NCI-H2107 (cell line): ENCODE data around the gene PPP2R2C.

Source experiments
- DNase-seq: peaks from one replicate; lab custom pipeline; 2025; lab: John Stamatoyannopoulos, UW

Gene PPP2R2C

GRCh38 chr4:6362243-6362885 is 110.0 kb downstream of the PPP2R2C start:
- DNase-seq = no peak

GRCh38 chr4:6361076-6361784 is 111.2 kb downstream of the PPP2R2C start:
- DNase-seq = no peak

DNA sequence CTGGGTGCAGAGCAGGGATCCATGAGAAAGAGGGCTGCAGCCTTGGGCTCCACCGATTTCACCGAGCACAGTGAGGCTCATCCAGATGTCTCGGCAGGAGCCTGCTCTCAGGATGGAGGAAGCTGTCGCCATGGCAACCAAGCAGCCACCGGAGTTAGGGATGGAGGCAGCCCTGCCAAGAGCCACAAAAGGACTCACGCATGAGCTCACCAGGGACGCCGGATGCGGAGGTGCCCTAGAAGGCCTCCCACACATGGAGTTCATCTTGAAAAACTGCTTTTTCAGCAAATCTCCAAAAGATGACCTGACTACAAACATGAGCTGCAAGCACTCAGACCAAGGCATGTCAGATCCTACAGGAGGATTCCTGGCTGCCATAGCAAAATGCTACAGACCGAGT is 112.0 kb downstream of the PPP2R2C start:
- no peak for DNase-seq

DNA sequence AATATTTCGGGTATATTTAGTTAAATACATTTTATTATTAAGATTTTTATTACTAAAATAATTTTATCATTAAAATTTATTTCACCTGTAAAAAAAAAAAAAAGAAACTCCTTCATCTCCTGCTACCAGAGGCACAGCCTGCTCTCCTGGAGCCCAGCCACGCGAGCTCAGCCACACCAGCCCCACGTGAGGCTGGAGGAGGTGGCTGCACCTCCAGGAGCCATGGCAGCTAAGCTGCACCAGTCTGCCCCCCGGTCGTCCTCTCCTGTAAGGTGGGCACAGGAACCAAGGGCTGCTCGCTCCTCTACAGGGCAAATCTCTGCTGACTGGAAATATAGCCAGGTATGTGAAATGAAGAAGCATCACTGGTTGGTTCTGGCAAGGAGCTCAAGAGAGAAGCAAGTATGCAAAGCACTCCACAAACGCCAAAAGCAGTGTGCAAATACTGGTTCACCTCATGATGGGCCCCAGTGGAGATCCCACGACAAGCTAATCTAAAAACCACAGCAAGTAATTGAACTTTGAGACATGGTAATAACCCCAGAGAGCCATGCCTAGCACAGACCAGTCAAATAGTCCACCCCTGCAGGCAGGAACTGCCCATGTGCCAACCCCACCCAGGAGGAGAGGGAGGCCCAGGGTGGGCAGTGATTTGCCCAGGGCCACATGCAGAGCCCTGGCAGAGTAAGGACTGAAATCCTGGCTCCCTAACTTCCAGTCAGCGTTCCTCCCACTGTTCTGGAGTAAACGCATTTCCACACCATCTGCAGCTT is 112.7 kb downstream of the PPP2R2C start:
- no peak for DNase-seq

DNA sequence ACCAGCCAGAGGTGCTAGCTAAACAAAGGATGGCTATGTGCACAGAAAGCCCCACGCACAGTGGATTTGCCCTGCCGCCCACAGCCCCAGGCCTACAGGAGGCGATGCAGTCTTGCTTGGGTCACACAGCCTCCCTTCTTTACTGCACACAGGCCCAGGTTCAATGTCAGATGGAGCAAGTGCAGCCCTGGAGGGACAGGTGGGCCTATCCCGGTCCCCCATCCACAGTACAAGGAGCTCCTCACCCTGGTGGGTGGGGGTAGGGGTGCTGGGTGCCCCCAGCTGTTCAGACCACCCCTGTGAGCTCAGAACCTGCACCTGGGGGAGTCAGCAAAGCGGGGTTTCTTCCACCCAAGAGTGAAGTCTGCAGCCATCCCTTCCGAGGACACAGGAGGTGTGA is 114.9 kb downstream of the PPP2R2C start:
- DNase-seq = no peak

DNA sequence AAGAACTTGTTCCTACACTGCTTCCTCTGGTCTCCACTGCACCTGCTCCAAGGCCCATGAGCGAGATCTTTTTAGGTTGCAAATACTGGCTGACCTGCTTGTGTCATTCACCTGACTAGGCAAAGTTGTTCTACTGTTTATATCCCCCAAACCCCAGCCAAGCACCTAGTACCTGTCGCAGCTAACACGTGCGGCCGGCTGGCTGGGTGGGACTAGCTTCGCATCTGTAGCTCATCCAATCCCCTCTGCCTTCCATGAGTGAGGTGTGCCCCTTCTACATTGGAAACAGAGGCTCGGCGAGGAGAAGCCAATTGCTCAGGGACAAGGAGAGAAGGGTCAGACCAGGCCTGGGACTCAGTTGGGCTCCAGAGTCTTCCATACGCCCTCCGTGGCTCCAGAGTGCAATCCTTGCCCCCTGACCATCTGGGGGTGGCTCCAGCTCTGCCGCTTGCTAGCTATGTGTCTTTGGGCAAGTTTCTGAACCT is 116.3 kb downstream of the PPP2R2C start:
- no peak for DNase-seq

- no peak for DNase-seq
Measured at GRCh38 chr4:6355052-6355451, 117.4 kb downstream of the PPP2R2C start.

GRCh38 chr4:6354626-6355025 is 117.8 kb downstream of the PPP2R2C start:
- no peak for DNase-seq

GRCh38 chr4:6354119-6354518 is 118.3 kb downstream of the PPP2R2C start:
- DNase-seq = no peak

DNA sequence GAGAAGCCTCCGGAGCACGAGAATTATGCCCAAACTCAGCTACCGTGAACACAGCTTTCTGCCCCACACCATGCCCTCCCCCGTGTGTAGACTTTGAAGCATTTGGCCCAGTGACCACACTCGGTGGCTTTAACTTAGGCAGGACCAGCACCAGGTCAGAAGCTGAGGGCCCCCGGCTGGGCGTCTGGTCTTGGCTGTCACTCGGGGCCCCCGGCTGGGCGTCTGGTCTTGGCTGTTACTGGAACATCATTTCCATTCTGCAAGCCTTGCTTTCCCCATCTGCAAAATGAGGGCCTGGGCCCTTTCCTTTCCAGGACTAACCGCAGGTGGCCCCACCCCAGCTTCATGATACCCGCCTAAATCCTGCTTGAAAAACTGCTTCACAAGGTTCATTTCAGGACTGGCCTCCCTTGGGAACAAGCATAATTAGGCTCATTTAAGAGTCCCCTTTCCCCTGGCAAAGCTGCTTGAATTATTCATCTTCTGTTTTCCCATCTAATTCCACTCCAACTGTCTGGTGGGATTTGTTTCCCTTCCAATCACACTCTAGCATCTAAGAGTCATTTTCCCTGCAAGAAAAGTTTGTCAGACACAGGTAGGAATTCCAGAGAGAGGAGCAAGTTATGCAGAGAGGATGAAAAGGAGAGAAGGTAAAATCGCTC is 120.3 kb downstream of the PPP2R2C start:
- no peak for DNase-seq

GRCh38 chr4:6351246-6352000 is 121.0 kb downstream of the PPP2R2C start:
- DNase-seq = no peak

DNA sequence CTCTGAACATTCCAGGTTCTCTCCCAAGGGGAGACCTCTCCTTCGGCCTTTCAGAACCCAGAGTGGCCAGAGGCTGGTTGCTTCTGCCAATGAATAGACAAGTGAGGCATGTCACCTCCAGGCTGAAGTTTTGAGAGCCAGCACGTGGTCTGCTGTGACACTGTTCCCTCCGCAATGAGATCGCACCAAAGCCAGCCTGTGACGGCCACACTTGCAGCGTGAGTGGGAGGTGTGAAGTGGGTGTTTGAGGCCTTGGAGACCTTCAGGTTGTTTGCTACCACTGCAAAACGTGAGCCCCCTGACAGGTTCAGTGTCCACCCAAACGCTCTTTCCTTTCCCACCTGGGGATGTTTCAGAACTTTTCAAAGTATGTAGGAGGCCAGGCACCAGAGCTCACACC is 121.8 kb downstream of the PPP2R2C start:
- no peak for DNase-seq

DNA sequence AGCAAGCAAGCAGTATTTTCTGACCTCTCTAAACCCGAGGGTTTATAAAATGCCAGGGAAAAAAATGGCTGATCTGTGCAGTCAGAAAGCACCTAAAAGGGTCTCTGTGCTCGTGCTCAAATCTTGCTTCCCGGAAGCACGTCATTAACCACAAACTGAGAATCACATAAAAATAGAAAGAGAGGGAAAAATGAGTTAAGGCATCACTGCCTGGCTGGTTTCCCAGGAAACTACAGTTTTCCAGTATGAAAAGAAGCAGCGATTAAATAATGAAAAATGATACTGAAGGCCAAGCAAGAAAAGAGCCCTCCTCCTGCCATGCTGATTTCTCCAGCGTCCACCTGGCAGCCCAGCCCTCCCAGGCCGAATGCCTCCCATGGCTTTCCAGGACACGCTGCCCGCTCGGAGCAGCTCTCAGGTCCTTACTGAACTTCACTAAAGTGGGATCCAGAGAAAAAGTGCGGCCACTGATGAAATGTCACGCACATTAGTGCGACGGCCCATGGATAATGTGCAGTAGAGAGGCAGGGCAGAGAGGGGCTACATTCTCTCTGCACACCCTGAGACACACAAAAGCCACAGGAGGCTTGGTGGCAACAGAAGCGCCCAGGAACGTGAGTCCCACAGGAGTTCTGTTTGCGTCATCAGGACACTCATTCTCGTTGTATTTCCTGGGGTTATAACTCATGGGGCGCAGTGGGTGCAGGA is 122.4 kb downstream of the PPP2R2C start:
- DNase-seq = no peak

DNA sequence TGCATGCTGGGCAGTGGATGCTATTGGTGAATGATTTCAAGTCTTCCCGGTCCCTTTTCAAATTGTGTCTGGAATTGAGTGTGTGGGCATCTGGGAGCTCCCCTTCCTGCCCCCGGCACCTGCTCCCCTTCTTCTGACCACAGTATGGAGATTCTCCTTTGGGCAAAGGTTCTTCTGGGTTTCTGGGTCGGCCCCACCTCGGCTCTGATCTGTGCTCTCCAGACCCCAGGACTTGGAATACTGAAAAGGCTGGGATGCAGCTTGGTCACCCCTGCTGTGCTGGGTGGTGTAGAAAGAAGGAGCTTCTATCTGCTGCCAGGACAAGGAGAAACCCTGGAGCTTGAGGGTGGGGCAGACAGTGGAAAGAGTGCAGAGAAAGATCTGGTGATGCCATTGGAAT is 124.0 kb downstream of the PPP2R2C start:
- DNase-seq = no peak

DNA sequence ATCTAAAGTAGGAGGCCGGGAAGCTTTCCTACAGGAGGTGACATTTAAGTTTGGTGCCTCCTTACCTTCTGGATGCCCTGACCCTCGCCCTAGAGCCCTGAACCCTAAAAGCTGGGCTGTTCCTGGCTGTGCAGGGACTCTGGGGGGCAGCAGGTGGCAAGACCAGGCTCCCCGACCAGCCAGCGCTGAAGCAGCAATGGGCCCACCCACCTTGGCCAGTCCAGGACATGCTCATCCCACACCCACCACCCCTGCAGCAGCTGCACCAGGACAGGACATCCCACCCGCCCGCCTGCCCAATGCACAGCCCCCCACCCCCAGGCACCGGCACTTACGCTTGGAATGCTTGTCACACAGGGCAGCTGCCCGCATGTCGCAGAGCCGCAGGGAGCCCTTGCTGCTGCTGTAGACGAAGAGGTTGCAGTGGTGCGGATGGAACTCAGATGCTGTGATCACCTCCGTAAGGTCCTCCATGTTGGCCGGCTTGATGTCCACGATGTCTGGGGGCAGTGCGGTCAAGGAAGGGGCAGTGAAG is 124.8 kb downstream of the PPP2R2C start:
- DNase-seq = no peak

- no peak for DNase-seq
Measured at GRCh38 chr4:6346373-6347110, 125.9 kb downstream of the PPP2R2C start.

- DNase-seq = no peak
Measured at GRCh38 chr4:6345866-6346265, 126.5 kb downstream of the PPP2R2C start.

- DNase-seq = no peak
Measured at GRCh38 chr4:6345096-6345830, 127.2 kb downstream of the PPP2R2C start.

GRCh38 chr4:6343939-6344408 is 128.4 kb downstream of the PPP2R2C start:
- no peak for DNase-seq
